Stimulated activated effector memory CD8-positive, alpha-beta T cell treated with anti-CD3 and anti-CD28 coated beads, Interleukin-12 subunit alpha, Interleukin-12 subunit beta, amount 100 ng/mL, for 72 hours (primary cell): ENCODE data around the gene ABHD6.
A peak's percentile ranks its signal among the peaks of the same experiment; 100 is the strongest.
"Not testable (repeated sequence)": the region's sequence is repeated elsewhere in the genome, so short reads cannot be mapped to it uniquely, and the experiment has no call there.

Source experiments
- ATAC-seq: fragments of 150-1000 bp; cut with Tn5 transposase; 2 replicates; pipeline ENCODE4 v1.10.0; 2021
- DNase-seq, 2 donors: peaks; one replicate each; pipeline ENCODE4 v3.0.0; 2021 to 2022; ENCODE audit warnings: low spot score in 2 of 2
- H3K27ac Mint-ChIP-seq: one replicate; pipeline ENCODE4 v1.8.0; 2022; ENCODE audit warnings: mild to moderate bottlenecking, mixed read lengths
- H3K36me3 Mint-ChIP-seq: one replicate; pipeline ENCODE4 v1.8.0; 2022; ENCODE audit warnings: mild to moderate bottlenecking, mixed read lengths
- H3K4me1 Mint-ChIP-seq: one replicate; pipeline ENCODE4 v1.8.0; 2022; ENCODE audit warnings: mixed read lengths
- H3K4me3 Mint-ChIP-seq: one replicate; pipeline ENCODE4 v1.8.0; 2022; ENCODE audit warnings: mild to moderate bottlenecking, mixed read lengths
- H3K9me3 Mint-ChIP-seq: one replicate; pipeline ENCODE4 v1.8.0; 2022; ENCODE audit warnings: mixed read lengths

The ABHD6 gene

DNA sequence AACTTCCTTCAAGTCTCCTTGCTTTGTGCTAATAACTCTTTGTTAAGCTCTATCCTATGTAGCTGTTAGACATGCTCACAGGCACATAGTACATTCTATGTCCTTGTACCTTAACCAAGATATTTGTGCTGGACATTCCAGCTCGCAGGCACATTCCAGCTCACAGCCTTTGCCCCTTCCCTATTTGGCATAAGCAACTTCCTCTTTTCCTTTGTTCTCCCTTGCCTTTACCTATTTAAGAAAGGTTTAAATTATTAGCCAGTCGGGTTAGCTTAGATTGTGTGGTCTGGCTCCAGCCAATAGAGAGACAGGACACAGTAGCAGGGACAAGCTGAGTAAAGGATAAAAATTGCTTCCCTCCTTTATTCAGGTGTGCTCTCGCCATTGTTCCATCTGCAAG, 36.1 kb upstream of the ABHD6 start:
- H3K27ac Mint-ChIP-seq: not testable (repeated sequence)

DNA sequence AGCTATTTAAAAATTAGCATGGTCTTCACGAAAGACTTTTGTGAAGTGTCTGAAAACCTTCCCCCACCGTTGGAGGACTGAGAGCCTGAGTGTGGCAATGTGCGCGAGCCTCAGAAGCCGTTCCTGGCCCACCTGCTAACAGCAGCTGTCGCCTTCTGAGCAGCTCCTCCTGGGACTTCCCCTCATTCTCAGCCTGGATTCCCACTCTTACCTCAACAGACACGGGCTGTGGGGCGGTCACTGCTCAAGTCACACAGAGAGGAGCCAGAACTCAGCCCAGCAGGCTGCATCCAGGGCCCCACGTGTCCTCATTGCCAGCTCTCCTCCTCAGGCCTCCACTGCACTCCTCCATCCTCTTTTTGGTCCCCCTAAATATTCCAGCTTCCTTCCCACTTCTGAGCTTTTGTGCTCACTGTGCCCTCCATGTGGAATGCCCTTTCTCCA, 34.7 kb upstream of the ABHD6 start:
- no peak overlapping the region for H3K27ac Mint-ChIP-seq

More for the DNA sequence above, 36.1 kb upstream of the ABHD6 start:
- H3K36me3 Mint-ChIP-seq, ATAC-seq, DNase-seq, H3K4me3 Mint-ChIP-seq, H3K9me3 Mint-ChIP-seq: not testable (repeated sequence)
- H3K4me1 Mint-ChIP-seq: peaks cover 14% of the 10 kb centered on the region

DNA sequence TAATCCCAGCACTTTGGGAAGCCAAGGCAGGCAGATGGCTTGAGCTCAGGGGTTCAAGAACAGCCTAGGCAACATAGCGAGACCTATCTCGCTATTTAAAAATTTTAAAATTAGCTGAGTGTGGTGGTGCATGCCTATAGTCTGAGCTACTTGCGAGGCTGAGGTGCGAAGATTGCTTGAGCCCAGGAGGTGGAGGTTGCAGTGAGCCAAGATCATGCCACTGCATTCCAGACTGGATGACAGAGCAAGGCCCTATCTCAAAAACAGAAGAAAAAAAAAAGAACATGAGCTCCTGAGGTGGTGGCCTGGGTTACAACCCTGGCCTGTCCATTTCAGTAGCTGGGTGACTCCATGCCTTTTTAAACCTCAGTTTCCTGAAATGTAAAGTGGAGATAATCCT, 34.1 kb upstream of the ABHD6 start:
- no peaks in the 10 kb centered on the region for H3K9me3 Mint-ChIP-seq
- no peak for ATAC-seq

More for the DNA sequence above, 34.7 kb upstream of the ABHD6 start:
- Mint-ChIP-seq H3K9me3 (no peaks in the 10 kb centered on the region), H3K36me3 (no peaks in the 10 kb centered on the region), H3K4me3 (no peak overlapping the region), H3K4me1 (peaks cover 20% of the 10 kb centered on the region)
- DNase-seq (no peak), ATAC-seq (no peak)

DNA sequence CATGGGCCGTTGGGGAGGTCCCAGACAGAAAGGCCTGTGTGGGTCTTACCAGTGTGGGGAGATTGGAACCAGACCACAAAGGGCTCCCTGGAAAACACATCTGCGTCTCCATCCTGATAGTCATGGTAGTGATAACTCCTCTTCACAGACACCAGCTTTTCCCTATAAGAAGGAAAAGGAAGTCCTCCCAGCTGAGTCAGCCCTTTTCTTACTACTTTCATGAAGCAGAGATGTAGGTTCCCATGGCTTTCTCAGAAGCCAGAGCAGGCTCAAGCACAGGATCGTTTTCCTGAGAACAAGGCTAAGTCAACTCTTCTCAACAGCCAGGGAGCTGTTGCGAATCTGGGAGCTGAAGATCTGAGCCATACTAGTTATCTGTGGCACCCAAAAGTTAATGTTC, 32.9 kb upstream of the ABHD6 start:
- Mint-ChIP-seq H3K9me3 (no peaks in the 10 kb centered on the region), H3K36me3 (no peaks in the 10 kb centered on the region), H3K27ac (no peak overlapping the region), H3K4me1 (peaks cover 20% of the 10 kb centered on the region), H3K4me3 (no peak overlapping the region)
- DNase-seq (no peak), ATAC-seq (no peak)

More for the DNA sequence above, 34.1 kb upstream of the ABHD6 start:
- Mint-ChIP-seq H3K4me1 (peaks cover 20% of the 10 kb centered on the region), H3K27ac (no peak overlapping the region), H3K4me3 (no peak overlapping the region), H3K36me3 (no peaks in the 10 kb centered on the region)
- no peak for DNase-seq

DNA sequence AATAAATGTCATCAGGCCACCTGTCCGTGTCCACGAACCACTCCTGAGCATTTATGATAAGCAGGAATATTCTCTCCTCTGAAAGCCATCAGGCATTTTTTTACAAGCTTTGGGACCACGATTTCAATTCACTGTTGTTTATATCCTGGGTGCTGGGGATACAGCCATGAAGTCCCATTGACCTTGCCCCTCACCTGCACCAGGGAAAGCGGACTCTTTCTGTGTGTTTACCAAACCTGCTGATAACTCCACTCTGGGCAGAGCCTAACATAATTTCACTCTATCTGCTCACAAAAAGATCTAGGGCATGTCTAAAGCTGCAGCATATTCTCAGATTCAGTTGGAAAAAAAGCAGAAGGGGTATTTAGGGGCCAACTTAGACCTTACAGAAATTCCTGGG, 31.6 kb upstream of the ABHD6 start:
- DNase-seq (no peak), ATAC-seq (no peak)
- Mint-ChIP-seq H3K9me3 (no peaks in the 10 kb centered on the region), H3K36me3 (no peaks in the 10 kb centered on the region), H3K27ac (peak overlapping the region; percentile 40), H3K4me1 (peaks cover 20% of the 10 kb centered on the region), H3K4me3 (no peak overlapping the region)

DNA sequence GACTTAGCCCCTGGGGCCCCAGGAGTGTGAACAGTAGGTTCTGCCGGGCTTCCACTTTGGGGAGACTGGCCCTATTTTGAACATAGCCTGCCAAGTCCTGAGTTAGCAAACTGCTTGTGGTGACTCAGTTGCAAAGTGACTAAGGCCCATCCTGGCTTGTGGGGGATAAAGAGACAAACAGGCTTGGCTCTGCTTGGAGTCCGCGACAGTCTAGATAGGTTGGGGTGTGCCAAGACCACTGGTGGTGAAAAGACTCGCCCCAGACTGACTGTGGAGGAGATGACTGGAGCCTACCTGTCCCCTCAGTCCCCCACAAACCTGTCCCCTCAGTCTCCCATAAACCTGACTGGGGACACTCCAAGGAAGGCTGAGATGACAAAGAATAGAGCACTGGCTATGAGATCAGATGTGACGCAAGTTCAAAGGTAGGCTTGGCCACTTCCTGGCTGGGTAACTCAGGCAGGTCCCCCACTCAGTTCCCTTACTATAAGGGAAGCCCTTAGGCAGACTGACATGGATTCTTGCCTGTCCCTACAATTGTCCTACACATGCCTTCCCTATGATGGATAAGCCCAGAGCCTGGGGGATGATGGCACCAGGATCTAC, 31.1 kb upstream of the ABHD6 start:
- peak overlapping the region; percentile 40 for H3K27ac Mint-ChIP-seq
- no peak overlapping the region for H3K4me3 Mint-ChIP-seq
- peaks cover 17% of the 10 kb centered on the region for H3K4me1 Mint-ChIP-seq
- peak; percentile 95 for ATAC-seq
- no peaks in the 10 kb centered on the region for H3K9me3 Mint-ChIP-seq
- peak; percentile 16 to 65 for DNase-seq
- no peaks in the 10 kb centered on the region for H3K36me3 Mint-ChIP-seq

DNA sequence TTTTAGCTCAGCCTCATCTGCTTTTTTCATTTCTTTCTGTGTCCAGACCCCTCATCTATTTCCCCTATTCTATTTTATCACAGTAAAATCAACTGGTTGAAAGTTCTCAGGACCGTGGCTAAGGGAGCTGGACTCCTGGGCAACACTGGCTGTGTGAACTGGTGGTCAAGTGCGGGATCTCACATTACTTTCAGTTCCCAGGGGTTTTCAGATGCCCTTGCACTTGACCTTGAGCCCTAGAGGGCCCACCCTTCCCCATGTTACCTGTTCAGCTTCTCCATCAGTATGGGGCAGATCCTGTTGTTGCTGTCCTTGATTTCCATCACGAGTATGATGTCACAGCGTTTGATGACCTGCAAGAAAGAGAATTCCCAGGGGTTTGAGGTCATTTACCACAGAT, 29.6 kb upstream of the ABHD6 start:
- Mint-ChIP-seq H3K4me1 (peaks cover 16% of the 10 kb centered on the region), H3K9me3 (no peaks in the 10 kb centered on the region)
- no peak for DNase-seq

DNA sequence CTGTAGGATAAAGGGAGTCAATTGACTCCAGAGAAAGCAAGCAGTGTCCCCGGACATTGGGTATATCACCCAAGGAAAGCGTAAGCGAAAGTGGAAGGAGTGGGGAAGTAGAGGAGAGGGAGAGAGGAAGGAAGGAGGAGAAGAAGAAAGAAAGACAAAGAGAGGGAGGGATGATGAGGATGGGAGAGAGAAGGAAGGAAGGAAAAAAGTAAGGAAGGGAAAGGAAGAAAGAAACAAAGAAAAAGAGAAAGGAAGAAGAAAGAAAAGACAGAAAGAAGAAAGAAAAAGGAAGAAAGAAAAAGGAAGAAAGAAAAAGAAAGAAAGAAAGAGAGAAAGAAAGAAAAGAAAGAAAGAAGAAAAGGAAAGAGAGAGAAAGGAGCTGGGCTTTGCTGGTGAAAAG, 27.7 kb upstream of the ABHD6 start:
- peak overlapping the region; percentile 46 for H3K27ac Mint-ChIP-seq
- H3K4me3 Mint-ChIP-seq: no peak overlapping the region
- ATAC-seq (no peak), DNase-seq (no peak)
- no peaks in the 10 kb centered on the region for H3K36me3 Mint-ChIP-seq
- H3K4me1 Mint-ChIP-seq: peaks cover 25% of the 10 kb centered on the region
- H3K9me3 Mint-ChIP-seq: no peaks in the 10 kb centered on the region

More for the DNA sequence above, 29.6 kb upstream of the ABHD6 start:
- H3K36me3 Mint-ChIP-seq: no peaks in the 10 kb centered on the region
- no peak for ATAC-seq
- no peak overlapping the region for H3K27ac Mint-ChIP-seq
- H3K4me3 Mint-ChIP-seq: no peak overlapping the region

DNA sequence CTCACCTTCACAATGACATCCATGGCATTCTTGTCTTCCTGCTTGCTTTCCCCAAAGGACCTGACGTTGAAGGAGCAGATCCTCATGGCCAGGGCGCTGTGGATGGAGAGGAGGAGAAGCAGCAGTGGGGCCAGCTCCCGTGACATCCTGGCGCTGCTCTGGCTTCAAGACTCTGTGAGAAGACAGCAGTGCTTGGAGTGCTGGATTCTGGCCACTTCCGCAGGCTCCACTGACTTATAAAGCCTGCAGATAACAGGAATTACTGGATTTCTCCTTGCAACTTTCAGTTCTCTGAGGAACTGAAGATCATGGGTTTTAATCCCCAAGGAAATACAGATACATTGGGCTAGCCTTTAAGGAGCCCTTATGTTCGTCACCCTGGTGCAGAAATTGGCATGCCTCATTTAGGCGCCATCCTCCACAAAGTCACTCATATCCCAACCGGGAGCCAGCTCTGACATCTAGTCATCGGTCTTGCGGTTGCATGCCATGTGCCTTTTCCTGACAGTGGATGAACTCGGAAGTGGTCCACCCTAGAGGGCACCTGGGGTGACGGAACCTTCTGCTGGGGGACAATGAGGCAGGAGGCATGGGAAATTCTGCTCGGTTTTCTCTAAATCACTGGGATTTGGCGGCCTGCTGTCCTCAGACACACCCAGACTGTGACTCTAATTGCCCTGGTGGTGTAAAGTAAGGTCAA, 26.7 kb upstream of the ABHD6 start, which contains the start of gene DNASE1L3:
DNASE1L3 (minus strand) TSS at position 212 of the 700 bp plus-strand sequence; CDS start at position 146, 66 bp downstream.
- ATAC-seq (no peak), DNase-seq (no peak)
- Mint-ChIP-seq H3K9me3 (no peaks in the 10 kb centered on the region), H3K36me3 (no peaks in the 10 kb centered on the region), H3K27ac (peak within 1 kb of the TSS; percentile 46), H3K4me1 (peaks cover 30% of the 10 kb centered on the region), H3K4me3 (no peak within 1 kb of the TSS)

DNA sequence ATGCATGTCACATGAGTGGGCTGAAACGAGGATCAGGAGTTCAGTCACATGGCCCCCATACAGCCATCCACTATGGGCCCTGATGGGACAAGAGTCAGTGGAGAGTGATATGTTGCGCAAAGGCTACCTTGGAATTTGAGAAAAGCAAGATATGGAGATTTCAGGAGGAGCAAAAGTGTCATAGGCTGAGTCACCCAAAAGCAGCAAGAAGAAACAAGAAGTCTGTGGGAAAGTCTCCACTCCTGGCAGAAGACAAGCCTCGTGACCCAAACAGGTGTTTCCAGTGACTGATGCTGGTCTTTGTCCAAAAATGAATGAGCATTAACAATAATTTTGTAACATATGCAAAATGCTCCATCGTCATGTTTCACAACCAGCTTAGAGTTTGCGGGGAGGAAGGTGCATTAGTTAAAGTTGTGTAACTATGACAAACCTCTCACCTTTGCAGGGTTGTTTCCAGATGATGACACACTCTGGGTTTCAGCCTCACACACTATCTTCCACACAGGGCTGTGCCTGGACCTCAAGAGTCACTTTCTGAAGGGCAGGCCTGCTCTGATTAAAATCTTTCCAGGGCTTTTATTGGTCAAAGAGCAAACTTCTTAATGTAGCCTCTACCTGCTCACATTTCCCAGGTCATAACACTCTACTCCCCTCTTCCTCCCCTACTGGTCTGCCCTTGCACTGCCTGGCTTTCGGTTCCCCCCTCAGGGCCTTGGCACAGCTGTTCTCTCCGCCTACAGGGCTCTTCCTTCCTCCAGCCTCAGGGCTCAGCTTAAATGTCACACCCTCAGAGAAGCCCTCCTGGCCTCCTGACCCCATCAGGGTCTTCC, 22.9 kb upstream of the ABHD6 start:
- ATAC-seq (peak; percentile 98), DNase-seq (peak; percentile 22 to 76)
- Mint-ChIP-seq H3K27ac (peak overlapping the region; percentile 79), H3K4me1 (peaks cover 39% of the 10 kb centered on the region), H3K36me3 (no peaks in the 10 kb centered on the region), H3K9me3 (no peaks in the 10 kb centered on the region), H3K4me3 (peak overlapping the region; percentile 49)

DNA sequence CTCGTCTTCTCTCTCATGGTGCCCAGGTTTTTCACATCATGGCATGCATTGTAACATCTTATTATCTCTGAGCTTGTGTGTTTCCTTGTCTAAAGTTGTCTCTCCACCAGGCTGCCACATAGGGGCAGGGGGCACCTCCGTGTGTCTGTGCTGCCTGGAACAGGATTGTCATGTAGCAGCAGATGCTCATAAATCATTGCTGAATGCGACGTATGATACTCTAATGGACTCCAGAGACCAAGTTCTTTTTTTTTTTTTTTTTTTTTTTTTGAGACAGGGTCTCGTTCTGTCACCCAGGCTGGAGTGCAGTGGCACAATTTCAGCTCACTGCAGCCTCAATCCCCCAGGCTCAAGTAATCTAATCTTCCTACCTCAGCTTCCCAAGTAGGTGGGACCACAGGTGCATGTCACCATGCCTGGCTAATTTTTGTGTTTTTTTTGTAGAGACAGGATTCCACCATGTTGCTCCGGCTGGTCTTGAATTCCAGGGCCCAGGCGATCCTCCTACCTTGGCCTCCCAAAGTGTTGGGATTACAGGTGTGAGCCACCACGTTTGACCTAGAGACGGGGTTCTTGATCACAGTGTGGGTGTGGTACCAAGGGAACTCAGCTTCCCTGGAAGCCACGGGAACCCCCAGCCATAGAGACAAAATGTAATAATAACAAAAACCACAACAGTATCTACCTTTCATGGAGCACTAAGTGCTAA, 22.1 kb upstream of the ABHD6 start:
- Mint-ChIP-seq H3K9me3 (no peaks in the 10 kb centered on the region), H3K27ac (peak overlapping the region; percentile 79), H3K4me1 (peaks cover 39% of the 10 kb centered on the region), H3K4me3 (peak overlapping the region; percentile 49), H3K36me3 (no peaks in the 10 kb centered on the region)
- ATAC-seq: no peak
- no peak for DNase-seq

DNA sequence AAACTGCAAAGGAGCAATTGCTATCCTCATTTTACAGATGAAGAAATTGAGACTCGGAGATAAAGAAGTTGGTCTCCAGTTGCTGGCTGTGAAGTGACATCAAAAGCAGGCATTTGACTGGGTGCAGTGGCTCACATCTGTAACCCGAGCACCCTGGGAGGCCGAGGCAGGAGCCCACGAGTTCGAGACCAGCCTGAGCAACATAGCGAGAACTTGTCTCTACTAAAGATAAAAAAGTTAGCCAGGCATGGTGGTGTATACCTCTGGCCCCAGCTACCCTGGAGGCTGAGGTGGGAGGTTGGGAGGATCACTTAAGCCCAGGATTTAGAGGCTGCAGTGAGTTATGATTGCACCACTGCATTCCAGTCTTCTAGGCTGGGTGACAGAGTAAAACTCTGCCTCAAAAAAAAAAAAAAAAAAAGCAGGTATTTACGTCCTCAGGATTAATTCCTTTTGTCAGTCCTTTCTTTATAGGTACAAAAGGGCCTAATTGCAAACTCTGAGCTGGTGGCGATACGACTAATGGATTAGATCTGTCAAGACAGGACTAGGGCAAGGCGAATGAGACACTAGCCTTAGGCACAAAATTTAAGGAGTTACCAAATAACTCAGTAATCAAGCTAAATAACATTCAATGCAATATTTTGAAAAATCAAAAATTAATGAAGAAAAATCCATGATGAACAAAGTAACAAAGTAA, 20.9 kb upstream of the ABHD6 start:
- H3K9me3 Mint-ChIP-seq: no peaks in the 10 kb centered on the region
- H3K4me3 Mint-ChIP-seq: no peak overlapping the region
- no peaks in the 10 kb centered on the region for H3K36me3 Mint-ChIP-seq
- no peak overlapping the region for H3K27ac Mint-ChIP-seq
- ATAC-seq (no peak), DNase-seq (no peak)
- peaks cover 39% of the 10 kb centered on the region for H3K4me1 Mint-ChIP-seq

DNA sequence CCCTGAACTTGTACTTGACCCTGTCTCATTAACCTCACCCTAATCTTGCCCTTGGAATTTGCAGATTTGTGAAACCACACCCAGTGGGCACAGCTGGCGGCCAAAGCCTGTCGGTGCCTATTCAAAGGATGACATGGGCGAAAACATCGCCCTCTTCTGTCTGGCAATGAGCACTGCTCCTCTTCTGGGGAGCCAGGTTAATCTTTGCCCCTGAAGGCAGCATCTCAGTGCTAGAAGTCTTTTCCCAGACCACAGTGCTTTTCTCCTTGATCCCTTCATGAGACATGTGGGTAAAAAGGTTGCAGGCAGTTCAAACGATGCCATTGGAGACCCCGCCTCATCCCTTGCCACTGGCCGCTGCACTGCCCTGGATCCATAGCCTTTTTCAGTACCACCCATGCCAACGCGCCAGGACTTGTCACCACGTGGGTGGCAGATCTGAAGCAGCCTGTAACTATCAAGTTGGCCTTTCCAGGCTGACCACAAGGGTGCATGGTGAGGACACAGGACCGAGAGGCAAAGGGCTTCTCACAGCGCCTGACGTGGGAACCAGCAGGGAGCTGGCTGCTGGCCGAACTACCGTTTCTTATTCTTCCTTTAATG, 20.3 kb upstream of the ABHD6 start:
- ATAC-seq (peak; percentile 48), DNase-seq (peak; percentile 36 to 74)
- H3K4me1 Mint-ChIP-seq: peaks cover 39% of the 10 kb centered on the region
- no peak overlapping the region for H3K27ac Mint-ChIP-seq
- H3K36me3 Mint-ChIP-seq: no peaks in the 10 kb centered on the region
- no peaks in the 10 kb centered on the region for H3K9me3 Mint-ChIP-seq
- H3K4me3 Mint-ChIP-seq: no peak overlapping the region

DNA sequence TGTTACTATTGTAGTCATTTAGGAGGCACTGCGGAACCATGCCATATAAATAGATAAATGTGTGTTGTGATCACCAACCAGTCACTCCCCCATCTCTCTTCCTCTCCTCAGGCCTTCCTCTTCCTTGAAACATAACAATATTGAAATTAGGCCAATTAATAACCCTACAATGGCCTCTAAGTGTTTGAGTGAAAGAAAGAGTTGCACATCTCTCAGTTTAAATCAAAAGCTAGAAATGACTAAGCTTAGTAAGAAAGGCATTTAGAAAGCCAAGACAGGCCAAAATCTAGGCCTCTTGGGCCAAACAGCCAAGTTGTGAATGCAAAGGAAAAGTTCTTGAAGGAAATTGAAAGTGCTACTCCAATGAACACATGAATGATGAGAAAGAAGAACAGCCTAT, 18.7 kb upstream of the ABHD6 start:
- H3K27ac Mint-ChIP-seq: no peak overlapping the region
- H3K36me3 Mint-ChIP-seq: no peaks in the 10 kb centered on the region
- ATAC-seq: no peak
- DNase-seq: no peak
- H3K9me3 Mint-ChIP-seq: no peaks in the 10 kb centered on the region
- H3K4me1 Mint-ChIP-seq: peaks cover 39% of the 10 kb centered on the region
- H3K4me3 Mint-ChIP-seq: no peak overlapping the region
